Stimulated activated CD4-positive, alpha-beta T cell treated with anti-CD3 and anti-CD28 coated beads, Interleukin-4, amount 100 ng/mL, for 48 hours (primary cell): ENCODE data around the gene BDH1.
"Not testable (repeated sequence)": the region's sequence is repeated elsewhere in the genome, so short reads cannot be mapped to it uniquely, and the experiment has no call there.

Experiments used
- DNase-seq, 2 donors: peaks; one replicate each; pipeline ENCODE4 v3.0.0-alpha.2; 2020; ENCODE audit warnings: low read depth in 2 of 2

BDH1 gene

DNA sequence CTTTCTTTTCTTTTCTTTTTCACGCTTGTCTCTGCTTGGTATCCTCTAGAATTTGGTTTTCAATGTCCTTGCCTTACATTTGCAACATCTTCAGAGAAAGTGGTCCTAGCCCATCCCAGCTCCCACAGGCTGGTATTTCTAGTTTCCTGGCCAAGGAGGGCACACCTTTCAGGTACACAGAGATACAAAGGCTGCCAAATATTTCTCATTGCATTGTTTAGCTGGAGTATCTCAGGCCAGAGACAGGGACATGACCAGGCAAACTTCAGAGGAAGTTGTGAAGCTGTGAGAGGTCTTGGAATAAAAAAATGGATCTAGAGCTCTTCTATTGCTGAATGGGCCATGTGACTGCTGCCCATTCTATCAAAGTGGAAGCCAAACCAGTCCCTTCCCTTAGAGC lies 68.9 kb downstream of the BDH1 start:
- no peak for DNase-seq

DNA sequence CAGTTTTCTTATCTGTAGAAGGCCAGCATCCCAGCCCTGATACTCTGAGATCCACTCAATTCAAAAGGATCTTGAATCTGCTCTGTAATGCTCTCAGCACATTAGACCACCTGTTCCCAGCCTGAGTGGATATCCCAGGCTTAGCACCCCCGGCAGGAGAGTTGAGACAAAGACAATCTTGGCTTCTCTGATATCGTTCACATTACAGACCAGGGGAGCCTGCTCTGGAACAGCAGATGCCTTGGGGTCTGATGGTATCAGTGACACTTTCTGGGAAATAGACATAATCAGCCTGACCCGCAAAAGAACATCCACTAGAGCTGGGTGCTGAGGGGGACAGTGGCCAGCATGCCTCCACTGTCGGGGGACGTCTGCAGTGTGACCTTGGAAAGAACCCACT lies 70.6 kb downstream of the BDH1 start:
- DNase-seq = no peak

GRCh38 chr3:197484204-197484901 lies 71.4 kb downstream of the BDH1 start:
- DNase-seq = no peak

GRCh38 chr3:197482001-197482400 lies 73.8 kb downstream of the BDH1 start:
- no peak for DNase-seq

DNA sequence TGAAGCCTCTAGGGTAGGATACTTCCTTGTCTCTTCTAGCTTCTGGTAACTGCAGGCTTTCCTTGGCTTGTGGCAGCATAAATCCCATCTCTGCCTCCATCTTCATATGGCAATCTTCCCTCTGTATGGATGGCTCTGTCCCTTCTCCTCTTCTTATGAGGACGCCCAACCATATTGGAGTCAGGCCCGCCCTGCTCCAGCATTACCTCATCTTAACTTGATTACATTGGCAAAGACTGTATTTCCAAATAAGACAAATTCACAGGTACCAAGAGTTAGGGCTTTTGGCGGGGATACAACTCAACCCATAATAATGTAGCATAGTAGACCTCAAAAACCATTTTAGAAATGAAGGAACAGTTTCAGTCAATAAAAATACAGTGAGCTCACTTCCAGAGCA lies 75.4 kb downstream of the BDH1 start:
- DNase-seq = no peak

- no peak for DNase-seq
Observed at GRCh38 chr3:197478746-197479668, 76.8 kb downstream of the BDH1 start.

DNA sequence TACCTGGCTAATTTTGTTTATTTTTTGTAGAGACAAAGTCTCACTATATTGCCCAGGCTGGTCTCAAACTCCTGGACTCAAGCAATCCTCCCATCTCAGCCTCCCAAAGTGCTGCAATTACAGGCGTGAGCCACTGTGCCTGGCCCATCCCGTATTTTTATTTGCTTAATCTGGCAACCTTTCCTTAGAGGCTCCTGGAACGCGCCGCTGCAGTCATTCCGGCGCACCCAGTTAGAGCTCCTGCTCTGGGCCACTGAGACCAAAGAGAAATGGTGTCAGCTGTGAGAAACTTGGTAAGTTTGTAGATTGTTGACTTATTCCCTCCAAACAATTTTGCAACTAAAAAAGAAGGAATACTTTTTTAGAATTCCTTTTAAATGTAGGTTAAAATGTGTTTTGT lies 78.0 kb downstream of the BDH1 start:
- not testable (repeated sequence) for DNase-seq

DNA sequence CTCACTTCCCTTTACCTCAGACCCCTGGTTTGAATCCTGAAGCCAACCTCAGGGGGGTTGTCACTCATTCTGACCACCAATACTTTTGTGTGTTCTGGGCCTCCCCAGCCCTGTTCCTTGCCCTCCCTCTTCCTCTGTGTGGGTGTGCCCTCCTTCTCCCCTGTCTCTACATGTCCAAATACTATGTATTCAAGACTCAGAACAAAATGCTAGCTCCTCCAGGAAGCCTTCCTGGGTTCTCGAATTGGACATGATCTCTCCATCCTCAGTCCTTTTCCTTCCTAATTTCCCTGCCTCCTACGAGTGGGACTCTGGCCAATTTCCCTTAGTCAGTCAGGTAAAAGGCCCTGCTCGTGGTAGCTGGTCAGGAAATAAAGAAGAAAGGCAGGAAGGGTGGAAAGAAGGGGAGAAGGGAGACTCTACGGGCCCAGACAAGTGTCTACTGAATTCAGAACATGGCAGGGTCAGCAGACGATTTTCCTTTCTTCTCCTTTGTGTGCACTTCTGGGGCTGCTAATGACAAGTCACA lies 79.7 kb downstream of the BDH1 start:
- no peak for DNase-seq

GRCh38 chr3:197475514-197475913 lies 80.3 kb downstream of the BDH1 start:
- no peak for DNase-seq

- no peak for DNase-seq
Observed at GRCh38 chr3:197472151-197472550, 83.6 kb downstream of the BDH1 start.

GRCh38 chr3:197471221-197472010 lies 84.4 kb downstream of the BDH1 start:
- DNase-seq = no peak

GRCh38 chr3:197468866-197469382 lies 86.8 kb downstream of the BDH1 start:
- no peak for DNase-seq

- no peak for DNase-seq
Observed at GRCh38 chr3:197468167-197468566, 87.6 kb downstream of the BDH1 start.

GRCh38 chr3:197466586-197467399 lies 89.0 kb downstream of the BDH1 start:
- no peak for DNase-seq

GRCh38 chr3:197465996-197466549 lies 89.7 kb downstream of the BDH1 start:
- no peak for DNase-seq

GRCh38 chr3:197465197-197465995 lies 90.4 kb downstream of the BDH1 start:
- no peak for DNase-seq

GRCh38 chr3:197464794-197465193 lies 91.0 kb downstream of the BDH1 start:
- DNase-seq = no peak

- DNase-seq = no peak
Observed at GRCh38 chr3:197463279-197463678, 92.5 kb downstream of the BDH1 start.

- DNase-seq = no peak
Observed at GRCh38 chr3:197462808-197463207, 93.0 kb downstream of the BDH1 start.

DNA sequence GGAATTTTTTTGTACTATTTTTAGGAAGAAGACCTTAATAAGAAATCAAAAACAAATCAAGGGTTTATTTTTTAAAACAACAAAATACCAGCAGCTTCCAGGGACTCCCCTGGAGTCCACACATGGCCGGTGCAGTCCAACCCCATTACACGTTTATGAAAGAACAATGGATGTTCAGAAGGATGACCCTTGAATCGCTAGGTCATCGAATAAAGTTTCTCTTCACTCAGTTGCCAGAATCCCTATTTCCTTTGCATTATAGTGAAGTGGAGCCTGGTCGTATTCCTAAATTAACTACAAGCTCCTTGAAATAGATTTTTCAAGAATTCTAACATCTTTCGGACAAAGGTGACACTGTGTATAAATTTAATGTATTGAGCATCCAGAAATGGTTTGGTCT lies 95.1 kb downstream of the BDH1 start:
- no peak for DNase-seq
